ENCODE results near the gene TAOK2. TPM values are rescaled to one million over a fixed set of nuclear protein-coding genes. Genes with fewer than 3 reads are reported as not detected.
"Not testable (repeated sequence)": the region's sequence is repeated elsewhere in the genome, so short reads cannot be mapped to it uniquely, and the experiment has no call there.

TAOK2 gene
- total and polyA plus RNA-seq, 8 donors, result 12.5 to 135 (median 34.3) TPM

DNA sequence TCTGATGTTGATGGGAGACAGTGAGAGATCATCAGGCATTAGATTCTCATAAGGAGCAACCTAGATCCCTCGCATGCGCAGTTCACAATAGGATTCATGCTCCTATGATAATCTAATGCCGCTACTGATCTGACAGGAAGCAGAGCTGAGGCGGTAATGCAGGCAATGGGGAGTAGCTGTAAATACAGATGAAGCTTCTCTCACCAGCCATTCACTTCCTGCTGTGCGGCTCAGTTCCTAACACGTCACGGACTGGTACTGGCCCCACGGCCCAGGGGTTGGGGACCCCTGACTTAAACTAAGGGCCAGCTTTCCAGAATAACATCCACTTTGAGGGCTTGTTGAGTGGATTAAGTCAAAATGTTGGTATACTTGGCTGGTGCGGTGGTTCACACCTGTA is 14.4 kb upstream of the TAOK2 start:
- intact Hi-C loops (cut with DNase I; ENCODE audit: low total_unique reads), result no loop called here
- no peaks in the 10 kb centered on the region for H3K27me3 ChIP-seq
- H3K4me1 ChIP-seq, result peaks cover 7 to 25% (median 24%) of the 10 kb centered on the region in 4 donors
- DNase-seq, result no peak
- H3K27ac ChIP-seq, result no peak overlapping the region
- WGBS, 5 donors, result 81 to 97% (median 90%) methylated on average over 8 to 9 of the region's 9 CpGs
- H3K36me3 ChIP-seq, result peaks cover 0 to 7% (median 6%) of the 10 kb centered on the region in 4 donors
- TF ChIP-seq EP300 (IDR thresholded peaks at IDR 0.05), result no peak
- H3K4me3 ChIP-seq, result no peak overlapping the region
- H3K9me3 ChIP-seq, result no peaks in the 10 kb centered on the region

DNA sequence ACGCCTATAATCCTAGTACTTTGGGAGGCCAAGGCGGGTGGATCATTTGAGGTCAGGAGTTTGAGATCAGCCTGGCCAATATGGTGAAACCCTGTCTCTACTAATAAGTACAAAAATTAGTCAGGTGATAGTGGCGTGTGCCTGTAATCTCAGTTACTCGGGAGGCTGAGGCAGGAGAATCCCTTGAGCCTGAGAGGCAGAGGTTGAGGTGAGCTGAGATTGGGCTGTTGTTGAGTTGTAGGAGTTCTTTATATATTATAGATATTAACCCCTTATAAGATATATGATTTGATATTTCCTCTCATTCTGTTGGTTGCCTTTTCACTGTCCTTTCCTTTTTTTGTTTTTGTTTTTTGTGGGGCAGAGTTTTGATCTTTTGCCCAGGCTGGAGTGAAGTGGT is 13.8 kb upstream of the TAOK2 start:
- H3K9me3 ChIP-seq; intact Hi-C loops (cut with DNase I; ENCODE audit: low total_unique reads); H3K27me3 ChIP-seq; H3K27ac ChIP-seq; DNase-seq; H3K4me3 ChIP-seq: not testable (repeated sequence)
- Histone ChIP-seq H3K36me3 (peaks cover 0 to 13% (median 11%) of the 10 kb centered on the region in 4 donors), H3K4me1 (peaks cover 7 to 29% (median 28%) of the 10 kb centered on the region in 4 donors)
- 86 to 89% (median 88%) methylated on average over 4 of the region's 4 CpGs for WGBS, 5 donors

GRCh38 chr16:29961127-29961478 is 12.6 kb upstream of the TAOK2 start:
- WGBS, 5 donors, result 57 to 65% (median 63%) methylated on average over 10 of the region's 10 CpGs
- H3K4me3 ChIP-seq, result peak overlapping the region; percentile 66 to 79 (median 70)
- DNase-seq, result no peak
- no peaks in the 10 kb centered on the region for H3K9me3 ChIP-seq
- no peak for TF ChIP-seq POLR2A (IDR thresholded peaks at IDR 0.05)
- H3K27me3 ChIP-seq, result no peaks in the 10 kb centered on the region
- peaks cover 7 to 39% (median 32%) of the 10 kb centered on the region in 4 donors for H3K4me1 ChIP-seq
- H3K27ac ChIP-seq, result peak overlapping the region; percentile 92 to 96 (median 94)
- peaks cover 0 to 22% (median 16%) of the 10 kb centered on the region in 4 donors for H3K36me3 ChIP-seq
- intact Hi-C loops (cut with DNase I; ENCODE audit: low total_unique reads), result no loop called here

GRCh38 chr16:29961479-29962343 is 12.0 kb upstream of the TAOK2 start, which contains the start of gene TMEM219:
Gene TMEM219, plus strand, starts transcription at chr16:29962079. Its CDS starts 1,065 bp downstream, at chr16:29963144.
- peak; percentile 93 to 97 for DNase-seq
- Histone ChIP-seq H3K4me3 (peak within 1 kb of the TSS; percentile 66 to 79 (median 70)), H3K36me3 (peaks cover 0 to 23% (median 18%) of the 10 kb centered on the region in 4 donors), H3K4me1 (peaks cover 7 to 40% (median 32%) of the 10 kb centered on the region in 4 donors), H3K27me3 (no peaks in the 10 kb centered on the region), H3K9me3 (no peaks in the 10 kb centered on the region), H3K27ac (peak within 1 kb of the TSS; percentile 92 to 96 (median 94))
- 0 to 1% (median 1%) methylated on average over 27 to 75 of the region's 75 CpGs for WGBS, 5 donors
- TF ChIP-seq POLR2A (IDR thresholded peaks at IDR 0.05), result no peak
- TF ChIP-seq POLR2AphosphoS5 (IDR thresholded peaks at IDR 0.05), result peak; percentile 47 to 83 (median 79)
- TF ChIP-seq EP300 (IDR thresholded peaks at IDR 0.05), result no peak
- TF ChIP-seq, protein P1, sequence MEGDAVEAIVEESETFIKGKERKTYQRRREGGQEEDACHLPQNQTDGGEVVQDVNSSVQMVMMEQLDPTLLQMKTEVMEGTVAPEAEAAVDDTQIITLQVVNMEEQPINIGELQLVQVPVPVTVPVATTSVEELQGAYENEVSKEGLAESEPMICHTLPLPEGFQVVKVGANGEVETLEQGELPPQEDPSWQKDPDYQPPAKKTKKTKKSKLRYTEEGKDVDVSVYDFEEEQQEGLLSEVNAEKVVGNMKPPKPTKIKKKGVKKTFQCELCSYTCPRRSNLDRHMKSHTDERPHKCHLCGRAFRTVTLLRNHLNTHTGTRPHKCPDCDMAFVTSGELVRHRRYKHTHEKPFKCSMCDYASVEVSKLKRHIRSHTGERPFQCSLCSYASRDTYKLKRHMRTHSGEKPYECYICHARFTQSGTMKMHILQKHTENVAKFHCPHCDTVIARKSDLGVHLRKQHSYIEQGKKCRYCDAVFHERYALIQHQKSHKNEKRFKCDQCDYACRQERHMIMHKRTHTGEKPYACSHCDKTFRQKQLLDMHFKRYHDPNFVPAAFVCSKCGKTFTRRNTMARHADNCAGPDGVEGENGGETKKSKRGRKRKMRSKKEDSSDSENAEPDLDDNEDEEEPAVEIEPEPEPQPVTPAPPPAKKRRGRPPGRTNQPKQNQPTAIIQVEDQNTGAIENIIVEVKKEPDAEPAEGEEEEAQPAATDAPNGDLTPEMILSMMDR (IDR thresholded peaks at IDR 0.05), result peak in 5 of 7 experiments; percentile 41 to 69 (median 49)
- intact Hi-C loops (cut with DNase I; ENCODE audit: low total_unique reads), result no loop called here

DNA sequence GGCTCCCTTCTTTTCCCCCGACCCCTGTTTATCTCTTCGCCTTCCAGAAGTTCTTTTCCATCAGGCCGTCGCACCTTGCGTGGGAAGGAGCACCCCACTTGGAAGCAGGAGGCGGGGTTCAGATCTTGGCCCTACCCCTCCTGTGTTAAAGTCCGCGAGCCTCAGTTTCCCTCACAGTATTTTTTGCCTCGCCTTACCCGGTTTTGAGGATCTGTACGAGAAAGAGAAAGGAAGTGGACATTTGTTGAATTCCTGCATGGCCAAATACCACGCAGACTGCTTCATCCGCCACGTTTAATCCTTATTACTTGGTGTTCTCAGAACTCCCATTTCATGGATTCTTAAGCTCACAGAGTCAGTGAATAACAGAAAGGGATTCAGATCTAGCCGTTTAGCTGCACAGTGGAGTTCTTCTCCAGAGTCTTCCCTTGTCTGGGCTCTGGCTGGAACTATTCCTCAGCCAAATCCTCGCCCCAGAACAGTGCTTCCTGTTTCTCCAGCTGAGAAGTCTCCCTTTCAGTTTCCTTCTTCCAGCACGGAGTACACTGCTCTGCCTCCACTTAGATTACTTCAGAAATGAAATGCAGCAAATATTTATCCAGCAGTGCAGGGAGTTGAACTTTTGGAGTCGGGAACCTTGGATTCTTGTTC is 11.2 kb upstream of the TAOK2 start:
- peaks cover 7 to 40% (median 32%) of the 10 kb centered on the region in 4 donors for H3K4me1 ChIP-seq
- peak overlapping the region; percentile 92 to 96 (median 94) for H3K27ac ChIP-seq
- peak overlapping the region; percentile 66 to 79 (median 70) for H3K4me3 ChIP-seq
- TF ChIP-seq POLR2A (IDR thresholded peaks at IDR 0.05) (no peak), POLR2AphosphoS5 (IDR thresholded peaks at IDR 0.05) (peak in 1 of 3 donors; percentile 42)
- TF ChIP-seq, protein P1 (IDR thresholded peaks at IDR 0.05), result no peak
- no peaks in the 10 kb centered on the region for H3K27me3 ChIP-seq
- intact Hi-C loops (cut with DNase I; ENCODE audit: low total_unique reads), result no loop called here
- peak; percentile 45 to 82 for DNase-seq
- 2 to 4% (median 3%) methylated on average over 18 of the region's 18 CpGs for WGBS, 5 donors
- H3K9me3 ChIP-seq, result no peaks in the 10 kb centered on the region
- H3K36me3 ChIP-seq, result peaks cover 0 to 31% (median 23%) of the 10 kb centered on the region in 4 donors
